ENCODE results near the gene POLE3. TPM values are rescaled to one million over a fixed set of nuclear protein-coding genes. Genes with fewer than 3 reads are reported as not detected.

POLE3 gene
- total and polyA plus RNA-seq, 9 of the 15 experiments (the other 6 are each of a cell fraction or from before 2014, with no cell fraction given): 52.6 to 179 (median 110) TPM

- TF ChIP-seq KAT8 (IDR thresholded peaks at IDR 0.05; ENCODE audit: low read depth) (no peak), CTBP1 (IDR thresholded peaks at IDR 0.05; ENCODE audit: borderline replicate concordance) (peak; percentile 82), MTA2 (IDR thresholded peaks at IDR 0.05; ENCODE audit: low read depth) (no peak), DEAF1 (CRISPR knock-in tag; IDR thresholded peaks at IDR 0.05) (no peak), RNF2 (IDR thresholded peaks at IDR 0.05) (0 out of 2 replicates have a peak, but pooled peaks have one; percentile 20), ZNF347 (CRISPR knock-in tag; IDR thresholded peaks at IDR 0.05; ENCODE audit: low read depth) (no peak), PATZ1 (CRISPR knock-in tag; IDR thresholded peaks at IDR 0.05; ENCODE audit: borderline replicate concordance) (no peak), NUFIP1 (IDR thresholded peaks at IDR 0.05; ENCODE audit: partially characterized antibody) (no peak), SNRNP70 (optimal IDR thresholded peaks at IDR 0.05; ENCODE audit: low read depth, low read length) (no peak), STAT5A (IDR thresholded peaks at IDR 0.05; ENCODE audit: borderline replicate concordance, low read length) (peak; percentile 54; the same call in 1 of the 2 replicates), ZNF408 (CRISPR knock-in tag; IDR thresholded peaks at IDR 0.05; ENCODE audit: low read depth) (no peak), CHAMP1 (IDR thresholded peaks at IDR 0.05) (no peak), HBP1 (CRISPR knock-in tag; IDR thresholded peaks at IDR 0.05) (no peak)
Measured at GRCh38 chr9:113454914-113455761, 44.7 kb upstream of the POLE3 start (continued).
